GM10248 (cell line): ENCODE data around the gene PSPN.

Experiments used
- CTCF ChIA-PET: fragments of 300-600 bp; sonication (Branson Sonifier 250); formaldehyde crosslinking; extraction: SDS; loops from one replicate; lab custom pipeline; 2021; ENCODE audit warnings: antibody characterized with exemption; lab: Yijun Ruan, JAX
- POLR2A ChIA-PET: fragments of 350-650 bp; sonication (Branson Sonifier 250); formaldehyde crosslinking; extraction: SDS; loops from one replicate; lab custom pipeline; 2020; ENCODE audit warnings: antibody characterized with exemption; lab: Yijun Ruan, JAX
- DNase-seq: peaks from one replicate; pipeline ENCODE4 v3.0.0; 2012; ENCODE audit errors: extremely low spot score
- TF ChIP-seq, protein P1 (sequence below): IDR thresholded peaks from 2 replicates; pipeline ENCODE4 v1.5.1; 2012; ENCODE audit warnings: mild to moderate bottlenecking, low read depth; ENCODE audit errors: extremely low read depth, missing control alignments, control extremely low read depth

PSPN gene

DNA sequence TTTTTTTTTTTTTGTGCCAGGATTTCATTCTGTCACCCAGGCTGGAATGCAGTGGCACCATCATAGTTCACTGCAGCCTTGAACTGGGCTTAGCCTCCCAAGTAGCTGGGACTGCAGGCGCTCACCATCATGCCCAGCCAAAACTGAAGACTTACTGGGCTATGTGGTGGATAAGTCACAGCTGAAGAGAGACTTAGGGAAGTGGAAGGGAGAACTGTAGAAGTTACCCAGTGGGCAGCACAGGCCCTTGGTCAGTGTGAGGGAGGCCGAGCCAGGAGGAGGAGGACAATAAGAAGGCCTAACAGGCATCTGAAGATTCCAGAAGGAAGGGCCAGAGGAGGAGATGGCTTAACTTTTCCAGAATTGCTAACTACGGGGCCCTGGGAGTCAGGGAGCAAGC lies 4.0 kb upstream of the PSPN start:
- POLR2A ChIA-PET = interaction anchor here (0.6 kb wide), 1 partner anchor 205 kb away, joined by 3 read pairs; no protein-coding TSS in a partner anchor
- CTCF ChIA-PET = no interaction called here
- DNase-seq = no peak
- TF ChIP-seq, protein P1, sequence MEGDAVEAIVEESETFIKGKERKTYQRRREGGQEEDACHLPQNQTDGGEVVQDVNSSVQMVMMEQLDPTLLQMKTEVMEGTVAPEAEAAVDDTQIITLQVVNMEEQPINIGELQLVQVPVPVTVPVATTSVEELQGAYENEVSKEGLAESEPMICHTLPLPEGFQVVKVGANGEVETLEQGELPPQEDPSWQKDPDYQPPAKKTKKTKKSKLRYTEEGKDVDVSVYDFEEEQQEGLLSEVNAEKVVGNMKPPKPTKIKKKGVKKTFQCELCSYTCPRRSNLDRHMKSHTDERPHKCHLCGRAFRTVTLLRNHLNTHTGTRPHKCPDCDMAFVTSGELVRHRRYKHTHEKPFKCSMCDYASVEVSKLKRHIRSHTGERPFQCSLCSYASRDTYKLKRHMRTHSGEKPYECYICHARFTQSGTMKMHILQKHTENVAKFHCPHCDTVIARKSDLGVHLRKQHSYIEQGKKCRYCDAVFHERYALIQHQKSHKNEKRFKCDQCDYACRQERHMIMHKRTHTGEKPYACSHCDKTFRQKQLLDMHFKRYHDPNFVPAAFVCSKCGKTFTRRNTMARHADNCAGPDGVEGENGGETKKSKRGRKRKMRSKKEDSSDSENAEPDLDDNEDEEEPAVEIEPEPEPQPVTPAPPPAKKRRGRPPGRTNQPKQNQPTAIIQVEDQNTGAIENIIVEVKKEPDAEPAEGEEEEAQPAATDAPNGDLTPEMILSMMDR = no peak

DNA sequence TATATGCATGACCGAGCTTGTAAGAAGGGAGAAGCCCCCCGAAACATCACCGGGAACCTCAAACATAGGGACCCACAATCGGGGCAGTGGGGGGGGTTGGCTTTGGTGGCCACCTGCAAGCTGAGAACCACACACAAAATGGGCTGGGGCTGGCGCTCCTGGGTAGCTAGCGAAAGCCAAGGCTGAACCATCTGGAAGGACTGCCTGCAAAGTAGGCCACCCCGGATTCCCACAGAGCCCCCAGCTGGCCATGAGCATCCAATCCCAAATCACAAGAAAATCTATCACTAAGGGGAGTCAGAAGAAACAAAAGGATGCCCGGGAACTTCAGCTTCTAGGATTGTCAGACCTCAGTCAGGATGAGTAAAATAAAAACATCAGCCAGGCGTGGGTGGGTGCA lies 2.8 kb upstream of the PSPN start:
- TF ChIP-seq, protein P1 = no peak
- ChIA-PET CTCF (no interaction called here), POLR2A (no interaction called here)
- no peak for DNase-seq

DNA sequence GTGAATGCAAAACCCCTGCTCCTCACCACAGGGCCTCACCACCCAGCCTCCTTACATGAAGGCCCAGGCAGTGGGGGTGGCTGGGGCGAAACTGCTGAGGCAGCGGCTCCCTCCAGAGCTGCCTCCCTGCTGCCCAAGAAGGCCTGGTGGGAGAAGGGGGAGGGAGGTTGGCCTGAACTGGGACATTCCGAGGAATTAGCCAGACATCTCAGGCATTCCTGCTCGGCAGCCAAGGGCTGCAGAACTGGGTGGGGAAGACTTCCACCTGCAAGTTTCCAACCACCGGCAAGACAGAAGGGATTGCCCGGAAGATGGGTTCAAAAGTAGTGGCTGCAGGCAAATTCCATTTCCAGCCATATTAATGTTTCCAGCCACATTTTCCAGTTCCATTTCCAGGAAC lies 2.3 kb upstream of the PSPN start:
- TF ChIP-seq, protein P1 = no peak

DNA sequence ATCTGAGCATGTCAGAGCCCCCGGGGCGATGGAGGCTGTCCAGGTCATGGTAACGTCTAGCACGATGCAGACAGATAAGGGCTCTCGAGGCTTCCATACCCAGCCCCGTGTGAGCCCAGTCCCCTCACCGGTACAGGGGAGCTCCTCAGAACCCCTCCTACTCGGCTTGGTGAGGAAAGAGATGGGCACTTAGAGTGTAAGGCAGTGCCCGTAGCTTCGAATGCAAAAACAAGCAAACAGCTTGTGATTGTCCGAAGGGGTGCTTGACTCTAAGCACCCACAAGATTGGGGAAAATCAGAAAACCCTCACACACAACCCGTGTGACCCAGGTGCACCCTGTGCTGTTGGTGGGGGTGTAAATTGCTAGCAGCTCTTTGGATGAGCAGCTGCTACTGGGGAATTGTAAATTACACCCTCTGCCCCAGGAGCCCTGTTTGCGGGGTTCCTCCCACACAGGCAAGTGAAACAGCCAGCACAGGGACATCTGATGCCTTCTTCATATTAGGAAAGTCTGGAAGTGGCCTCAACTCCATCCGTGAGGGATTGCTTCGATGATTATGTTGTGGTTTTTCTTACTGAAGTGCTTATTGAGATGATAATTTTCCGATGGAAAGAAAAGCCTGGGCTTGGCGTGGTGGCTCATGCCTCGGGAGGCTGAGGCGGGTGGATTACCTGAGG lies 918 bp upstream of the PSPN start:
- DNase-seq = no peak
- ChIA-PET POLR2A (no interaction called here), CTCF (interaction anchor here (1.0 to 1.3 kb wide), 3 partner anchors 12 to 16 kb away, joined by 3 to 4 read pairs (median 3); partner anchors contain the start of gene GTF2F1)
- TF ChIP-seq, protein P1 = no peak

More for the DNA sequence above, 2.3 kb upstream of the PSPN start:
- CTCF ChIA-PET = interaction anchor here (1.0 to 1.3 kb wide), 2 partner anchors 10 to 15 kb away, joined by 3 to 4 read pairs; partner anchors contain the start of gene GTF2F1
- DNase-seq = no peak
- POLR2A ChIA-PET = no interaction called here

DNA sequence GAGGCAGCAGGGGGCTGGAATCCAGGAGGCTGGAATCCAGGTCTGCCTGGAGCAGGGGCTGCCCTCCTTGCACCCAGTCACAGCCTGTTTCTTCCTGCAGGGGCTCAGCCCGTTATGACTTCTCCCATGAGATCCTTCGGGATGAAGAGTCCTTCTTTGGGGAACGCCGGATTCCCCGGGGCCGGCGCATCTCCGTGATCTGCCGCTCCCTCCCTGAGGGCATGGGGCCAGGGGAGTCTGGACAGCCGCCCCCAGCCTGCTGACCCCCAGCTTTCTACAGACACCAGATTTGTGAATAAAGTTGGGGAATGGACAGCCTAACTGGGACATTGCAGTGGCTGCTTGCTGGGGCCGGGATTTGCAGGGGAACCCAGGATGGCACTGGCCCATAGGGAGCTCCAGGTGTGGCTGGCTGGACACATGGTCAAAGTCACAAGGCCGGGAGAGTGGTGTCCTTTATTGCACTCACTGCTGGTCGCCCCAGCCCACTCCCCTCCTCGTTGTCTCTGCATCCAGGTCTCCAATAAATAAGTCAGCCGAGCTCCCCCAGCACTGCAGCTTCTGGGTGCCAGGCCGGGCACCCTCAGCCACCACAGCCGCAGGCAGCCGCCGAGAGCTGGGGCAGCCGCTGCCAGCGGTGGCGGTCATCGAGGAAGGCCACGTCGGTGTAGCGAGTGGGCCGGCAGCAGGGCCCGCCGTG lies 872 bp downstream of the PSPN start:
- no peak for DNase-seq
- TF ChIP-seq, protein P1 = no peak
- CTCF ChIA-PET = no interaction called here
- POLR2A ChIA-PET = interaction anchor here (1.2 kb wide), 1 partner anchor 16 kb away, joined by 10 read pairs; no protein-coding TSS in a partner anchor

DNA sequence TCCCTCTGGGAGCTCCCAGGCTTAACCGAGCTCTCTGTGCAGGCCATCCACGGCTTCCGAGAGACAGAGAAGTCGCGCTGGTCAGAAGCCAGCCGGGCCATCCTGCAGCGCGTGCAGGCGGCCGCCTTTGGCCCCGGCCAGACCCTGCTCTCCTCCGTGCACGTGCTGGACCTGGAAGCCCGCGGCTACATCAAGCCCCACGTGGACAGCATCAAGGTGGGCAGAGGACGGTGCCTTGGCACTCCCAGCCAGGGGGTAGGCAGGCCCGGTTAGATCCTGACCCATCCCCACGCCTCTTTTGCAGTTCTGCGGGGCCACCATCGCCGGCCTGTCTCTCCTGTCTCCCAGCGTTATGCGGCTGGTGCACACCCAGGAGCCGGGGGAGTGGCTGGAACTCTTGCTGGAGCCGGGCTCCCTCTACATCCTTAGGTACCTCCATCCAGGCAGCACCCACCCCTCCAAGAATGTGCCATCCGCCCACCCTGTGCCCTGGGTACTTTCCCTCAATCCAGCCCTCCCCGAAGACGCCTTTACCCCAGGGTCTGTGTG lies 1.5 kb downstream of the PSPN start:
- POLR2A ChIA-PET = no interaction called here
- DNase-seq = no peak
- CTCF ChIA-PET = interaction anchor here (0.9 kb wide), 1 partner anchor 155 kb away, joined by 3 read pairs; no protein-coding TSS in a partner anchor
- TF ChIP-seq, protein P1 = no peak
